HG02870 (cell line): ENCODE measurements around the gene POLR2H.

Experiments used
- ATAC-seq: cut with Tn5 transposase; IDR thresholded peaks from one replicate; pipeline ENCODE4 v1.9.1; 2021; ENCODE audit warnings: mild to moderate bottlenecking, moderate library complexity; ENCODE audit not compliant: unreplicated experiment

POLR2H gene

DNA sequence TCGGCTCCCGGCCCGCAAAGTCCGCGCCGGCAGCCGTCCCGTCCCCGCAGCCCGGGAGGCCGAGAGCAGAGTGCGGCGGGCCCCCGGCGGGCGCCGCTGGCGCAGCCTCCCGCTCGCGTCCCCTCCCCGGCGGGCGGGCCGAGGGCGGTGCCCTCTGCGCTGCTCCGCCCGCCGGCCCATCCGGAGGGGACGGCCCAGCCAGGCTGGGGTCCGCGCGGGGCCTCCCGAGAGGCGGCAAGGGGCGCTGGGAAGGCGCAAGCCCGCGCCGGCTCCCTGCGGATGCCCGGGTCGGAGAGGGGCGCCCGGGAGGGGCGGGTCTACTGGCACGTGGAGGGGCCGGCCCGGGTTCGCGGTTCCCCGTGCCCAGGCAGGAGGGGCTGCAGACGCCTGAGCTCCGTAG lies at the start of gene POLR2H, which contains the start of gene CLCN2:
Gene POLR2H (plus strand): TSS at position 179 of the 400 bp plus-strand sequence. CDS start 1,783 bp downstream, outside the sequence.
Gene CLCN2 (minus strand): TSS at position 74 of the 400 bp plus-strand sequence. CDS start 126 bp downstream, outside the sequence.
- peak; percentile 25 for ATAC-seq

DNA sequence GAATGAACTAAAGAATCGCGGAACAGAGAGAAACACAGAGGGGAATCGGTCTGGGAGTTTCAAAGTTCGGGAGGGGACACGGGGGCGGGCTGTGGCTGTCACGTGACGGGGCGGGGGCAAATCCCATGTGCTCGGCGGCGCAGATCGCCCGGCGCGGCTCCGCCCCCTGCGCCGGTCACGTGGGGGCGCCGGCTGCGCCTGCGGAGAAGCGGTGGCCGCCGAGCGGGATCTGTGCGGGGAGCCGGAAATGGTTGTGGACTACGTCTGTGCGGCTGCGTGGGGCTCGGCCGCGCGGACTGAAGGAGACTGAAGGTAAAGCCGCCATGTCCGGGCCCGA lies 47.2 kb upstream of the POLR2H start, which contains the start of gene EIF4G1:
Gene EIF4G1 (plus strand): TSS at position 244 of the 337 bp plus-strand sequence. CDS start 1,191 bp downstream, outside the sequence.
- peak; percentile 82 for ATAC-seq

- peak; percentile 34 for ATAC-seq
These were observed 46.6 kb upstream of the POLR2H start for GRCh38 chr3:184314700-184315542.

DNA sequence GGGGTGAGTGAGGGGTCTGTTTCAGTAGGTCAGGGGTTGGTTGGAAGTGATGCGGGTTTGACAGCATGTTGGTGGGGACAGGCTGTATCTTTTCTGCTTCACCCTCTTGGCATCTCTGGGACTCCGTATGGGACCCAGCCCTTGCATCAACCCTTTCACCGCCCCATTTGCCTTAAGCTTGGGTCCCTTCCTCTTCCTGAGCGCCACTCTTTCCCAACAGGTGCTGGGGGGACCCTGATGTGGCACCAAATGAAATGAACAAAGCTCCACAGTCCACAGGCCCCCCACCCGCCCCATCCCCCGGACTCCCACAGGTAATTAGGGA lies 46.0 kb upstream of the POLR2H start:
- ATAC-seq, result no peak

GRCh38 chr3:184315871-184316661 lies 45.4 kb upstream of the POLR2H start:
- no peak for ATAC-seq

- no peak for ATAC-seq
These were observed 44.7 kb upstream of the POLR2H start for GRCh38 chr3:184316792-184317191.

DNA sequence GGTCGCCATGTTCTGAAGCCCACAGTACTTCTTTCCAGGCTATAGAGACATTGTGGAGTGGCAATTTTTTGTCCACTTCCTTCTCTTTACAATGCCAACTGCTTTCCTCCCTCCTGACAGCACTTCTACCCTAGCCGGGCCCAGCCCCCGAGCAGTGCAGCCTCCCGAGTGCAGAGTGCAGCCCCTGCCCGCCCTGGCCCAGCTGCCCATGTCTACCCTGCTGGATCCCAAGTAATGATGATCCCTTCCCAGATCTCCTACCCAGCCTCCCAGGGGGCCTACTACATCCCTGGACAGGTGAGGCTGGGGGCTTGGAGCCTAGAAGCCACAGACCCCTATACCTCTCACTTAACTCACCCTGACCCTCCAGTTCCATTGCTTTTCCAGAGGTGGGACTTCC lies 44.3 kb upstream of the POLR2H start:
- no peak for ATAC-seq

- no peak for ATAC-seq
These were observed 41.4 kb upstream of the POLR2H start for GRCh38 chr3:184320104-184320445.

DNA sequence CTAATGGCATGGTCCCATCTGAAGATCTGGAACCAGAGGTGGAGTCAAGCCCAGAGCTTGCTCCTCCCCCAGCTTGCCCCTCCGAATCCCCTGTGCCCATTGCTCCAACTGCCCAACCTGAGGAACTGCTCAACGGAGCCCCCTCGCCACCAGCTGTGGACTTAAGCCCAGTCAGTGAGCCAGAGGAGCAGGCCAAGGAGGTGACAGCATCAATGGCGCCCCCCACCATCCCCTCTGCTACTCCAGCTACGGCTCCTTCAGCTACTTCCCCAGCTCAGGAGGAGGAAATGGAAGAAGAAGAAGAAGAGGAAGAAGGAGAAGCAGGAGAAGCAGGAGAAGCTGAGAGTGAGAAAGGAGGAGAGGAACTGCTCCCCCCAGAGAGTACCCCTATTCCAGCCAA lies 39.8 kb upstream of the POLR2H start:
- ATAC-seq, result no peak

DNA sequence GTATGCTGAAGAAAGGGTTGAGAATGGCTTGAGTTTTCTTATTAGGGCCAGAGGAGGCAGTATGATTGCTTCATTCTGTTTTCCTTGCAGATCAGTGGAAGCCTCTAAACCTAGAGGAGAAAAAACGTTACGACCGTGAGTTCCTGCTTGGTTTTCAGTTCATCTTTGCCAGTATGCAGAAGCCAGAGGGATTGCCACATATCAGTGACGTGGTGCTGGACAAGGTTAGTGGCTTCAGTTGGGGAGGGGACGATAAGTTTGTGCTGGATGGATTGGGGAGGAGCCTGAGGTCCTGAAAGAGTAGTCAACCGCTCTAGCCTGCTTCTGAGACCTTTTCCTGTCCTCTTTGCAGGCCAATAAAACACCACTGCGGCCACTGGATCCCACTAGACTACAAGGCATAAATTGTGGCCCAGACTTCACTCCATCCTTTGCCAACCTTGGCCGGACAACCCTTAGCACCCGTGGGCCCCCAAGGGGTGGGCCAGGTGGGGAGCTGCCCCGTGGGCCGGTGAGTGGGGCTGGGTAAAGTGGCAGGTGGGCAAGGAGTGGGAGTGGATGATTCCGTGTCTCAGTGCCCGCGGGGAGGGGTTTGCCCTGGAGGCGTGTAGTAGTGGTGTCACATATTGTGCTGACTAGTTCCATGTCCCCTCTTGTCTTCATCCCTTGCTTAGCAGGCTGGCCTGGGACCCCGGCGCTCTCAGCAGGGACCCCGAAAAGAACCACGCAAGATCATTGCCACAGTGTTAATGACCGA lies 38.6 kb upstream of the POLR2H start:
- ATAC-seq, result no peak

DNA sequence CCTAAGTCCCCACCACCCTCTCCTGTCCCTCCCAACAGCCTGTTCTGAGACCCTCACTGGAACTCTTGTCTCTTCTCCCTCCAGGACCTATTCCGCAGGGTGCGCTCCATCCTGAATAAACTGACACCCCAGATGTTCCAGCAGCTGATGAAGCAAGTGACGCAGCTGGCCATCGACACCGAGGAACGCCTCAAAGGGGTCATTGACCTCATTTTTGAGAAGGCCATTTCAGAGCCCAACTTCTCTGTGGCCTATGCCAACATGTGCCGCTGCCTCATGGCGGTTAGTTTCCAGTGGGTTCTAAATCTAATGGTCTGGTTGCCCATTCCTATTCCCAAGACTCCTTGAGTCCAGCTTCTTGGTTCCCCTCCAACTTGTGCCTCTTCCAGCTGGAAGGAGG lies 37.8 kb upstream of the POLR2H start:
- ATAC-seq, result no peak

DNA sequence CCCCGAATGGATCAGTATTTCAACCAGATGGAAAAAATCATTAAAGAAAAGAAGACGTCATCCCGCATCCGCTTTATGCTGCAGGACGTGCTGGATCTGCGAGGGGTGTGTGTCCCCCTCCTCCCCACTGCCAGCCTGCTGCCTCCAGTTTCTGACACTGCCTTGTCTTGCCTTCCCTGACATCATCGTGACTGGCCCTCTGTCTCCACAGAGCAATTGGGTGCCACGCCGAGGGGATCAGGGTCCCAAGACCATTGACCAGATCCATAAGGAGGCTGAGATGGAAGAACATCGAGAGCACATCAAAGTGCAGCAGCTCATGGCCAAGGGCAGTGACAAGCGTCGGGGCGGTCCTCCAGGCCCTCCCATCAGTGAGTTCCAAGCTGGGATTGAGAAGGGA lies 36.2 kb upstream of the POLR2H start:
- ATAC-seq, result no peak

- ATAC-seq, result no peak
These were observed 35.7 kb upstream of the POLR2H start for GRCh38 chr3:184325715-184326369.

- no peak for ATAC-seq
These were observed 34.3 kb upstream of the POLR2H start for GRCh38 chr3:184327171-184327570.

DNA sequence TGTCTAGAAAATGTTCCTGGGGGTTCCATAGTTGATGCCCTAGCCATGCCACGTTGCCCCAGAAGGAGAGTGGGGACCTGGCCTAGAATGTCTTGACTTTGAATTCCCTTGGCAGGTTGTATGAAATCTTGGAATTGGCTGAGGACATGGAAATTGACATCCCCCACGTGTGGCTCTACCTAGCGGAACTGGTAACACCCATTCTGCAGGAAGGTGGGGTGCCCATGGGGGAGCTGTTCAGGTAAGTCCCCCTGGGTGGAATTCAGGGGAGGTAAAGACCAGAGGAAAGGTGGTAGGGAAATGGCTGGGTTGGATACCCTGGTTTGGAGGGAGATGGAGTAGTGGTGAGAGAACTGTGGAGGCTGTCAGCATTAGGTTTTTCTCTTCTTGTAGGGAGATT lies 33.0 kb upstream of the POLR2H start:
- ATAC-seq, result no peak

DNA sequence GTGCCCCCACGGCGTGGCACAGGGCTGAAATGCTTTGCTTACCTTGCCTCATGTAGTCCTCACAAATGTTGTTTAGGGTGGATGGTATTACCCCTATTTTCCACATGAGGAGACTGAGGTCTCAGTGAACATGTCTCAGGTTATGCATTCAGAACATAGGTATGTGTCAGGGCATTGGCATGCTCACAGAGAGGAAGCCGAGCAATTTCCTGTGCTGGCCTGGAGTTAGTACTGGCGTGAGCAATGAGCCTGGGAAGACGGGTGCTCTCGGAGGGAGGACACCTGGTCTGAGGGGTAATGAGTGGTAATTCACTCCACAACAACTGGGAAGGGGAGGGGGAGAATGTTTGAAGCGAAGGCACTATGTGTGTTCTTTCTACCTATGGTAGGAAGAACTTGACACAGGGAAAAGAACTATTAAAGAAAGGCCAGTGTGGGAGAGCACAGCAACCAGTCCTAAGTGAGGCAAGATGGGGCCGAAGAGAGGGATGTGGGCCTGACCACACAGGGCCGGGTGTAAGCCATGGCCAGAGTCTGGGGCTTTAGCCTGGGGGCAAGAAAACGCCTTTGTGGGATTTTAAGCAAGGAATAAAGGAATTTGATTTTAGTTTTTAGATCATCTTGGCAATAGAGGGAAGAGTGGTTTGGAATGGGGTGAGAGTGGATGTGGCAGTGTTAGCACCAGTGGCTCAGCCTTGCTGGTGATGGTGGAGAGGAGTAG lies 29.0 kb upstream of the POLR2H start:
- ATAC-seq, result no peak

DNA sequence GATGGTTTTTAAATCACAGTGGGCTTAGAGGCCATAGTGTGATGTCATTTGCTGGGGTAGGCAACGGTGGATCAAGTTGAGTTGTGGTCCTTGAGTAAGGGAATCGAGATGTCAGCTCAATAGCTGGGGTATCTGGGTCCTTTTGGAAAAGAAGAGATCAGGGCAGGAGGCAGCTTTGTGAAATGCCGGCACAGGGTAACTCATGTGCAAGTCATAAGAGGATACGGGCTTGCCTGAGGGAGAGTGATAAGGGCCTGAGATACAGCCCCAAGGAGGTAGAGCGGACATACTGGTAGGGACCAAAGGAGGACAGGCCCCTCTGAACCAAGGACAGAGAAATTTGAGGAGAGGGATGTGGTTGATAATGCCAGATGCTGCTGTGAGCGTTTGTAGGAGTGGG lies 28.3 kb upstream of the POLR2H start:
- no peak for ATAC-seq

DNA sequence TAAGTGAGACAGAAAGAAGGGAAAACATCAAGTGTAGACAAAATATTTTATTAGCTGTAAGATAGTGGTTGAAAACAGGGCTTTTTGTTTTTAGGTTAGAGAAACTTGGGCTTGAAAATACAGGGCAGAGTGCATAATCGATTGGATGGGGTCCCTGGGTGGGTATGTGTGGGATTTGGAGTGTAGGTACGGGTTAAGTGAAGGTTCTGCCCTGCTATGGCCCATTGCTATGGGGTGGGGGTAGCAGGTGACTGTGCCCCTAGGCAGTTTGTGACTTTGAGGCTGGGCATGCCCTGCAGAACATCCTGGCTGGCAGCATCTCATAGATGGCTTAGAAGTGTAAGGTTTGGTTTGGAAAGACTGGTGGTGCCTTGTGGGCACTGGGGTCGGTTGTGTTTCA lies 27.8 kb upstream of the POLR2H start:
- no peak for ATAC-seq

GRCh38 chr3:184334470-184335158 lies 26.9 kb upstream of the POLR2H start:
- ATAC-seq, result no peak

DNA sequence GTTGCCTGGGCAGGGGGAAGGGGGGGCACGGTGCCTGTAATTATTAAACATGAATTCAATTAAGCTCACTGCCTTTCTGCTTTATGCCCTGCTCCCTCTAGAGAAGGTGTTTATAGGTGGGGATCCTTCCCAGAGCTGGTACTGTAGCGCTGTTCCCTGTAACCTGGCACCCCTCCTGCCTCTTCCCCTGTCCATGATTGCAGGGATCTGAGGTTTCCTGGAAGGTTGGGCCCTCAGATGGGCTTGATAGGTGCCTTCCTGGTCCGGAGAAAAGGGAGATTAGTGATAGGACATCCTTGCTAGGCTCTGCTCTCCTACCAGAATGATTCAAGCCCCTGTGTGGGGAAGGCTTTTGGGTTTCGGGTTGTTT lies 26.2 kb upstream of the POLR2H start:
- ATAC-seq, result peak; percentile 18
